Stimulated activated effector memory CD8-positive, alpha-beta T cell treated with anti-CD3 and anti-CD28 coated beads, Interleukin-12 subunit alpha, Interleukin-12 subunit beta, amount 100 ng/mL, for 72 hours (primary cell): ENCODE measurements around the gene SLC27A1.
A peak's percentile ranks its signal among the peaks of the same experiment; 100 is the strongest.

Experiments used
- ATAC-seq: fragments of 150-1000 bp; cut with Tn5 transposase; 2 replicates; pipeline ENCODE4 v1.10.0; 2021
- DNase-seq, 2 donors: peaks; one replicate each; pipeline ENCODE4 v3.0.0; 2021 to 2022; ENCODE audit warnings: low spot score in 2 of 2
- H3K27ac Mint-ChIP-seq: one replicate; pipeline ENCODE4 v1.8.0; 2022; ENCODE audit warnings: mild to moderate bottlenecking, mixed read lengths
- H3K36me3 Mint-ChIP-seq: one replicate; pipeline ENCODE4 v1.8.0; 2022; ENCODE audit warnings: mild to moderate bottlenecking, mixed read lengths
- H3K4me1 Mint-ChIP-seq: one replicate; pipeline ENCODE4 v1.8.0; 2022; ENCODE audit warnings: mixed read lengths
- H3K4me3 Mint-ChIP-seq: one replicate; pipeline ENCODE4 v1.8.0; 2022; ENCODE audit warnings: mild to moderate bottlenecking, mixed read lengths
- H3K9me3 Mint-ChIP-seq: one replicate; pipeline ENCODE4 v1.8.0; 2022; ENCODE audit warnings: mixed read lengths

Gene SLC27A1

GRCh38 chr19:17450264-17451075, 19.9 kb upstream of the SLC27A1 start:
- peak overlapping the region; percentile 39 for H3K4me3 Mint-ChIP-seq
- no peaks in the 10 kb centered on the region for H3K9me3 Mint-ChIP-seq
- H3K27ac Mint-ChIP-seq: no peak overlapping the region
- H3K4me1 Mint-ChIP-seq: peaks cover 25% of the 10 kb centered on the region
- peaks cover 6% of the 10 kb centered on the region for H3K36me3 Mint-ChIP-seq
- ATAC-seq (peak; percentile 92), DNase-seq (peak in 1 of 2 donors; percentile 67)

GRCh38 chr19:17451820-17452219, 18.5 kb upstream of the SLC27A1 start:
- H3K4me3 Mint-ChIP-seq: no peak overlapping the region
- no peaks in the 10 kb centered on the region for H3K9me3 Mint-ChIP-seq
- DNase-seq: no peak
- H3K36me3 Mint-ChIP-seq: peaks cover 6% of the 10 kb centered on the region
- no peak overlapping the region for H3K27ac Mint-ChIP-seq
- peaks cover 25% of the 10 kb centered on the region for H3K4me1 Mint-ChIP-seq
- ATAC-seq: no peak

- no peak for DNase-seq
- Mint-ChIP-seq H3K4me3 (no peak overlapping the region), H3K36me3 (peaks cover 6% of the 10 kb centered on the region), H3K9me3 (no peaks in the 10 kb centered on the region), H3K27ac (no peak overlapping the region), H3K4me1 (peaks cover 25% of the 10 kb centered on the region)
- no peak for ATAC-seq
Observed at GRCh38 chr19:17454576-17455071, 15.7 kb upstream of the SLC27A1 start.

GRCh38 chr19:17455308-17456123, 14.8 kb upstream of the SLC27A1 start:
- DNase-seq (no peak), ATAC-seq (peak; percentile 31)
- H3K4me3 Mint-ChIP-seq: no peak overlapping the region
- H3K27ac Mint-ChIP-seq: no peak overlapping the region
- no peaks in the 10 kb centered on the region for H3K9me3 Mint-ChIP-seq
- H3K4me1 Mint-ChIP-seq: peaks cover 17% of the 10 kb centered on the region
- peaks cover 3% of the 10 kb centered on the region for H3K36me3 Mint-ChIP-seq

GRCh38 chr19:17456127-17456526, 14.2 kb upstream of the SLC27A1 start:
- no peak overlapping the region for H3K4me3 Mint-ChIP-seq
- no peaks in the 10 kb centered on the region for H3K36me3 Mint-ChIP-seq
- no peak for ATAC-seq
- peaks cover 13% of the 10 kb centered on the region for H3K4me1 Mint-ChIP-seq
- H3K9me3 Mint-ChIP-seq: no peaks in the 10 kb centered on the region
- H3K27ac Mint-ChIP-seq: no peak overlapping the region
- DNase-seq: no peak

GRCh38 chr19:17457616-17458015, 12.7 kb upstream of the SLC27A1 start:
- H3K4me1 Mint-ChIP-seq: peaks cover 13% of the 10 kb centered on the region
- ATAC-seq (no peak), DNase-seq (no peak)
- H3K27ac Mint-ChIP-seq: no peak overlapping the region
- no peaks in the 10 kb centered on the region for H3K36me3 Mint-ChIP-seq
- H3K4me3 Mint-ChIP-seq: no peak overlapping the region
- no peaks in the 10 kb centered on the region for H3K9me3 Mint-ChIP-seq

- no peak for DNase-seq
Observed at GRCh38 chr19:17458970-17459369, 11.4 kb upstream of the SLC27A1 start.

GRCh38 chr19:17460372-17461230, 9.7 kb upstream of the SLC27A1 start, which contains the start of gene NXNL1:
TSS of gene NXNL1 (minus strand) at chr19:17460926. CDS start at chr19:17460869, 57 bp downstream.
- H3K4me1 Mint-ChIP-seq: no peaks in the 10 kb centered on the region
- H3K27ac Mint-ChIP-seq: no peak within 1 kb of the TSS

More at GRCh38 chr19:17458970-17459369, 11.4 kb upstream of the SLC27A1 start:
- H3K36me3 Mint-ChIP-seq: no peaks in the 10 kb centered on the region
- H3K4me1 Mint-ChIP-seq: peaks cover 6% of the 10 kb centered on the region
- no peak overlapping the region for H3K27ac Mint-ChIP-seq
- ATAC-seq: no peak
- H3K9me3 Mint-ChIP-seq: no peaks in the 10 kb centered on the region
- H3K4me3 Mint-ChIP-seq: no peak overlapping the region

GRCh38 chr19:17466487-17466850, 3.9 kb upstream of the SLC27A1 start:
- no peaks in the 10 kb centered on the region for H3K9me3 Mint-ChIP-seq
- H3K4me1 Mint-ChIP-seq: peaks cover 32% of the 10 kb centered on the region
- no peaks in the 10 kb centered on the region for H3K36me3 Mint-ChIP-seq
- no peak overlapping the region for H3K27ac Mint-ChIP-seq
- ATAC-seq (no peak), DNase-seq (no peak)
- H3K4me3 Mint-ChIP-seq: no peak overlapping the region

More at GRCh38 chr19:17460372-17461230, 9.7 kb upstream of the SLC27A1 start, which contains the start of gene NXNL1:
- DNase-seq: no peak
- H3K36me3 Mint-ChIP-seq: no peaks in the 10 kb centered on the region
- H3K4me3 Mint-ChIP-seq: no peak within 1 kb of the TSS
- no peaks in the 10 kb centered on the region for H3K9me3 Mint-ChIP-seq
- ATAC-seq: no peak

GRCh38 chr19:17467471-17468301, 2.6 kb upstream of the SLC27A1 start:
- H3K36me3 Mint-ChIP-seq: no peaks in the 10 kb centered on the region
- no peak for DNase-seq
- peaks cover 43% of the 10 kb centered on the region for H3K4me1 Mint-ChIP-seq
- peak overlapping the region; percentile 88 for H3K4me3 Mint-ChIP-seq
- no peak for ATAC-seq
- no peaks in the 10 kb centered on the region for H3K9me3 Mint-ChIP-seq
- H3K27ac Mint-ChIP-seq: peak overlapping the region; percentile 24

- H3K4me1 Mint-ChIP-seq: peaks cover 51% of the 10 kb centered on the region
- H3K9me3 Mint-ChIP-seq: no peaks in the 10 kb centered on the region
- peak overlapping the region; percentile 29 for H3K27ac Mint-ChIP-seq
- no peaks in the 10 kb centered on the region for H3K36me3 Mint-ChIP-seq
- peak overlapping the region; percentile 88 for H3K4me3 Mint-ChIP-seq
- ATAC-seq (no peak), DNase-seq (no peak)
Observed at GRCh38 chr19:17468302-17469091, 1.8 kb upstream of the SLC27A1 start.

GRCh38 chr19:17469092-17469480, 1.2 kb upstream of the SLC27A1 start:
- Mint-ChIP-seq H3K4me3 (peak overlapping the region; percentile 88), H3K27ac (peak overlapping the region; percentile 91), H3K9me3 (no peaks in the 10 kb centered on the region), H3K36me3 (no peaks in the 10 kb centered on the region), H3K4me1 (peaks cover 51% of the 10 kb centered on the region)
- DNase-seq (peak in 1 of 2 donors; percentile 55), ATAC-seq (no peak)

GRCh38 chr19:17469481-17470067, 750 bp upstream of the SLC27A1 start:
- no peaks in the 10 kb centered on the region for H3K36me3 Mint-ChIP-seq

More at GRCh38 chr19:17469481-17470067, 750 bp upstream of the SLC27A1 start:
- Mint-ChIP-seq H3K27ac (peak overlapping the region; percentile 91), H3K4me1 (peaks cover 51% of the 10 kb centered on the region), H3K9me3 (no peaks in the 10 kb centered on the region), H3K4me3 (peak overlapping the region; percentile 88)
- ATAC-seq (peak; percentile 88), DNase-seq (peak; percentile 63 to 90)
